Left renal pelvis (tissue), 4 donors: ENCODE measurements around the gene RPL27A. TPM values are rescaled to one million over a fixed set of nuclear protein-coding genes. Genes with fewer than 3 reads are reported as not detected.

Experiments
- polyA plus RNA-seq, 4 donors: library from polyadenylated mRNA; unstranded; fragments of 120-200 nt; gene quantifications; one replicate each; pipeline ENCODE4 v1.2.1, GENCODE V29; 2013; ENCODE audit not compliant: insufficient read length in 4 of 4

Gene RPL27A
- polyA plus RNA-seq, 4 donors = 1,936 to 2,183 (median 2,089) TPM

Other genes with a start within 250 kb of the RPL27A start
- 10 to 100 TPM; 15.9 to 30.6 (median 28.3) TPM for gene STK33, start 88.6 kb upstream of the RPL27A start, polyA plus RNA-seq
- gene TRIM66, start 127 bp upstream of the RPL27A start, polyA plus RNA-seq = 1 to 10 TPM; 5.2 to 9.9 (median 5.3) TPM
- gene AKIP1, start 228.4 kb downstream of the RPL27A start, polyA plus RNA-seq = 10 to 100 TPM; 18.0 to 22.0 (median 18.3) TPM